NCI-H82 treated with DMSO at 0.1 percent for 48 hours (cell line): Measurements from ENCODE around the gene SPPL3.

Experiments used
- DNase-seq: peaks from one replicate; lab custom pipeline; 2025; ENCODE audit not compliant: unreplicated experiment; lab: John Stamatoyannopoulos, UW

Gene SPPL3

DNA sequence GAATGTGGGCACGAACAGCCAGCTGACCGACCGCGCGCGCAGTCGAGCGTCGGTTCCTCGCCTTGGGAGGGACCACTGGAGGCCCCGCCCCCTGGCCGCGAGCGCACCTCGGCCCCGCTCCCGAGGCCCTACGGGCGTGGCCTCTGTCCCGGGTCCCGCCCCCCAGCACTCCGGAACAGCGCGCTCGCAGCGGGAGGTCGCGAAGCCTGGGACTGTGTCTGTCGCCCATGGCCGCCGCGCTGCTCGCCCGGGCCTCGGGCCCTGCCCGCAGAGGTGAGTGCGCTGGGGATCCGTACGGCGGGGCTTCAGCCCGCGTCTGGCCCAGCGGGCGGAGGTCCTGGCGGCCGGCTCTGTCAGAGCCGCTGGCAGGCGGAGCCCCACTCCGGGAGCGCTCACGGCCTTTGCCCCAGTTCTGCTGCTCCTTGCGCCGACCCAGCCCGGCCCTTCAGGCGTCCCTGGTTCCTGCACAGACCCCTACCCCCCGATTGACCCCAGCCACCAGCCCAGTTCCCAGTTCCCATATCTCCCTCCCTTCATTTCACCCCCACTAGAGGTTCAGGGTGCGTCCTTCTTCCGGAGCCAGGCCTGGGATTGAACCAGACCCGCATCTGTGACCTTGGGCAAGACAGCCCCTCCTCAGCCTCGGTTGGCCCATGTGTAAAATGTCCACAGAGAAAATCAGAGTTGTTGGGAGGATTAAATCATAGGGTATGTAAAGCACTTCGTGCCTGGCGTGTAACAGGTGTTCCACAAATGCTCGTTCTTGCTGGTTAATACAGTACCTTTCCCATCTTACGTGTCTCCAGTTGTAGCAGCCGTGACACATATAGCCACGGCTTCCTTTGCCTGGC lies 178.3 kb downstream of the SPPL3 start, which contains the start of gene ACADS:
ACADS (plus strand) TSS at position 168 of the 851 bp plus-strand sequence; CDS start at position 228, 60 bp downstream.
- DNase-seq = peak; percentile 30

DNA sequence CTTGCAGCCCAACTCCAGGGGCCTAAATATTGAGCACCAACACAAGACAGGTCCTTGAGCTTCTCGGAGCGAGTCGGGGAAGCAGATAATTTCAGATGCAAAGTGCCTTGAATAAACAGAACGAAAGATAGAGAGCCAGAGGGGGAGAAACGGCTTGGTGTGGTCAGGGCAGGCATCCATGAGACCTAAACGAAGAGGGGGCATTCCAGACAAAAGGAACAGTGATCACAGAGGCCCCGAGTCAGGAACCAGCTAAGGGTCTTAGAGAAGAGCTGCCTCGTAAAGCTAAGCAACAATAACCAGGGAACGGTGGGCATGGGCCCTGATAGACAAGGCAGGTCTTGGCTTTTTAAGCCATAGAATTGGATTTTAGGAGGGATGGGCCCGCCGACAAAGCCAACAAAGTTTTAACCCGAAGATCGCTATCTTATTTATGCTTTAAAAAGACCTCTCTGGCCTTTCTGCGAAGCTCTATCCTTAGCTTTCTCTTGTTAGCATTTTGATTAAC lies 179.0 kb downstream of the SPPL3 start:
- no peak for DNase-seq

DNA sequence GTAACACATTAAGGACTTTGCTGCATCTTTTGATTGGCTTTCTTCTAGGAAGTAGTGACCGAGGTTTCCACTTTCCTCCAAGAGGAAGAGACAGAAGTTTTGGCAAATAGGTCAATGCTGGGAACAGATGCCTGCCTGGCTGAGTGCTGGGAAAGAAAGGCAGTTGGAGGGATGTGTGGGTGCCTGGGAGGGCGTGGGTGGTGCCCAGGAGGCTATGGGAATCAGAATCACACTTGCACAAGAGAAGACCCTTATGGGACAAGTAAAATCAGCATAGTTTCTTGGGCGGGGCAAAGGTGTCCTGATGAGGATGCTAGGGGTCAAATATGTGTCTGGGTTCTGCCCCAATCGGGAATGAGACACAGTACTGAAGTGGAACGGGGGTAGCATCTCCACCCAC lies 179.4 kb downstream of the SPPL3 start:
- DNase-seq = no peak

GRCh38 chr12:120722784-120723183 lies 181.4 kb downstream of the SPPL3 start:
- DNase-seq = no peak

DNA sequence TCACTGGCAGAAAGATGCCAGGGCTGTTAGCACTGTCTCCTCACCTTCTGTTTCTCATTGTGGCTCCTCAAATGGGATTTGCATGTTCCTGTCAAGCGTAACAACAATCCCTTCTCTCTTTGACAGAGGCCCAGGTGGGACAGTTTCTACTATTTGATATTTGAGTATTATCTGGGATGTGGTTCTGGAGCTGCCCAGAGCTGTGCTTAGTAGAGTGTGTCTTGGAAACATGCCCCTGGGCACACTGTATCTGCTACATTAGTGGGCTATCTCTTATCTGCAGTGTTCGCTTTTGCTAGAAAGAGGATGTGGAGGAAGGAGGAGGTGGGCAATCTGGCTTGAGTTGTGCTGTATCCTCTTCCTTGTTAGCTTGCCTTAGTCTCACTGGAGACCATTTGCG lies 182.3 kb downstream of the SPPL3 start:
- no peak for DNase-seq

DNA sequence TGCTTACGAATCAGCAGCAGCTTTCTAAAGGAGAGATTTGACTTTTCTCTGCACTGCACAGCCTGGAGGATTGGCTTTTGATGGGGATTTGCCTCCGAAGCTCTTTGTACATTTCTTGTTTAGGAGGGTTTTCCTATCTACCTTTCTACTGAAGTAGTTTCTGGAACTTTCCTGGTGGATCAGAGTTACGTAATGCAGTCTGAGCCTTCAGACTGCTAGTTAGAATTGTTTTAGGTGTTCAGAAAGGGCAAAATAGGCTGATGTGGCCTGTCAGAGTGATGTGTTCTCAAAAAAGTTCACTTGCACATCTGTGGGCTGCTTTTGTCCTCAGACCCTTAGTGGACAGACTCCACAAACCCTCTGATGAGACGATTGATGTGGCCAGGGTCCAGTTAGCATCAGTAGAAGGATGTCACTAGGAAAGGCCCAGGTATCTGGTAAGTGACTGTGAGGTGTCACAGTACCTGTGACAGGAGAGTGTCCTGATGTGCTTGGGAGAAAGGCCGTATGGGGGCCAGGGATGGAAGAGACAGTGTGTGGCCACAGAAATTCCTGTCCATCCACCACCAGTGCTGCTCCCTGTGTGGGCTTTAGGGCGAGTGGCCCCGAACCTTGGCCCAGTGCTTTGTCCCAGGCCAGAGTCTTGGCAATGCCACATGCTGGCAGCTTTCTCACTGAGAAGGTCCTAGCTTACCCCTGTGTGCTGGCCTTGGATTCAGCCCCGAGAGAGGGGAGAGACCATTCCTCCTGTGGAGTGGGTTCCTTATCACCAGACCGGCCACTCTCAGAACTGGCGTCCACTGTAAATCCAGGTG lies 183.0 kb downstream of the SPPL3 start:
- DNase-seq = no peak

DNA sequence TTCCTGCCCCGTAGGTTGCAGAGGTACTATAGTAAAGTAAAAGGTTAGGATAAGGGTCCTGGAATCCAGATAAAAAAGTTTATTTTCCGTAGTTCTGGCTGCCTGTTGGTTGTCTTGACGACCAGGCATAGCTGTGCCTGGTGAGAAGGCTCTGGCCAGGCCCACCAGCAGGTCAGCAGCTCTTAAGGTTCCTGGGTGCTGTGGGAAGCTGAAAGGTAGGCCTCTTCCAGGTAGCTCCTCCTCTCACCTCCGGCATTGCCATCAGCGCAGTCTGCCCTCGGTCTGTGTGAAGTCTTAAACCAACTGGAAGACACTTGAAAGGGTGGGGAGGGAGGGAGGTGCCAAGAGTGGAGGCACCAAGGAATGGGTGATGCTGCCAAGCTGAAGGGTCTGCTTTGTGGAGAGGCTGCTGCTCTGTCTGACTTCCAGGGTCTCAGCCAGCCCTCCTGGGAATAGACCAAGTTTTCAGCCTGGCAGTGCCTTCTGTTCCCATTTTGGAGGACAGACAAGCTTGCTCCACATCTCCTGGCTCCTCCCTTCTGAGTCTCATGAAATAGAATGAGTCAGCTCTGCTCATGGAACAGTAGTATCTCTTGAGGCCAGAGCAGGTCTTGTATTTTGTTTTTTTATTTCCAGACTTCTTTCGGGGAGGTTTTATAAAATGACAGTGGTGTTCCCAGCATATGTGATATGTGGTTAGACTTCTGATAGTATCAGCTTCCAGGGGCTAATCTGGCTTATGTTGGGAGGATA lies 183.7 kb downstream of the SPPL3 start:
- DNase-seq = no peak

DNA sequence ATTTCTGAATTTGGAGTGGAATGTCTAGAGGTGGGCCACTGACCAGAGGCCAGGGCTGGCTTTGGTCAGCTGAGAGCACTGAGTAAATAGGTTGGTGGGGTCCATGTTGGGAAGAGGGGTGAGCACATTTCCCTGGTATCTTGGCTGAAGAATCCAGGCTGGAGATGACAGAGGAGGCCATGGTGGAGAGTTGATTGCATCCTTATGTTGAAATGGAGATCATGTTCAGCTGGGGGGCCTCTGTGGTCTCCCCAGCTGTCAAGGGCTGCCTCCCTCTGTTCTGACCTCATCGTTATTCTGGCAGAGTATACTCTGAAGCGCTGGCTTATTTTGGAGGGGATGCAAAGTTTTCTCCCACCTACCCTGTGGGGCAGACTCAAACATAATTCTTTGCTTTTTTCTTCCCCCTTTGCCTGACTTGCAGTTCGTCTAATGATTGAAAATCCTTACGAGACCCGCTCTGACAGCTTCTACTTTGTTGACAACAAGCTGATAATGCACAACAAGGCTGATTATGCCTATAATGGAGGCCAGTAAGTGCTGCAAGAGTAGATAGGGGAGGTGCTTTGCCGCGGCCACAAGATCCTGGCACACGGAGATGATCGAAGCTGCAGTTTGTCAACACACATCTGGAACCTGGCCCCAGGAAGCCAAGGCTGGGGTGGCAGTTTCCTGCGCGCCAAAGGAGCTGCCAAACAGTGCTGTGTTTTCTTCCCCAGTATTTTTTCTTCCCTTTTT lies 184.5 kb downstream of the SPPL3 start:
- DNase-seq = no peak

GRCh38 chr12:120719072-120719471 lies 185.1 kb downstream of the SPPL3 start:
- DNase-seq = no peak

DNA sequence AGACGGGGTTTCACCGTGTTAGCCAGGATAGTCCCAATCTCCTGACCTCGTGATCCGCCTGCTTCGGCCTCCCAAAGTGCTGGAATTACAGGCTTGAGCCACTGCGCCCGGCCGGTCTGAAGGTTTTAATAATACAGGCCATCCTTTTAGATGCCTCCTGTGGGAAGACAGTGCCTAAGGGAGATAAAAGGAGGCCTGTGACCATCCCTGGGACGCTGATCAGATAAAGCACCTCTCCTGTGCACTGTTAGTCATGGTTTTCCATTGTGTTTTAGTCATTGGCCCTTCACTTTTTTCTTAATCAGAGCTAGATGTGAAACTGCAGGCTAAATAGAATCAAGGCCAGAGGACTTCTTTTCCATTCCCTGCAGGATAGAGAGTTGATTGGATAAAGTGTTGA lies 186.1 kb downstream of the SPPL3 start:
- DNase-seq = no peak

DNA sequence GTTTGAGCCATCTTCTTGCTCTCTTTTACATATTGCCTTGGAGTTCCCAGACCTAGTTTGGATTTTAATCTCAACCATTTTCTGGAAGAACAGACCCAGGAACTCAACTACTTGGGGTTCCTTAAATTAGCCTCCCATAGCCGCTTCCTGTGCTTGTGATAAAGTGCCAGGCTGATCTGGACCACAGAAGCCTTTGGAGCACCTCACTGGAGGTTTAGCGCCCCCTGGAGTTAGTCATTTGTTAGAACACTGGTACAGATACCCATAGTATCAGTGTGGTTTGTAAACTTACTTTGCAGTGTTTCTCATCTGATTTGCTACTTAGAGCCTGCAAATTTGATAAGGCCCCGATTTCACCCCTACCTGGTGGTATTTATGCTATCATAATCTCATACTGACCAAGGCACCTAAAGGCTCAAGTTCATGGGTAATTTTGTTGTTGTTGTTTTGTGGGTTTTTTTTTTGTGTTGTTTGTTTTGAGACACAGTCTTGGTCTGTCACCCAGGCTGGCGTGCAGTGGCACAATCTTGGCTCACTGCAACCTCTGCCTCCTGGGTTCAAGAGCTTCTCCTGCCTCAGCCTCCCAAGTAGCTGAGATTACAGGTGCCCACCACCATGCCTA lies 190.2 kb downstream of the SPPL3 start:
- peak; percentile 63 for DNase-seq

DNA sequence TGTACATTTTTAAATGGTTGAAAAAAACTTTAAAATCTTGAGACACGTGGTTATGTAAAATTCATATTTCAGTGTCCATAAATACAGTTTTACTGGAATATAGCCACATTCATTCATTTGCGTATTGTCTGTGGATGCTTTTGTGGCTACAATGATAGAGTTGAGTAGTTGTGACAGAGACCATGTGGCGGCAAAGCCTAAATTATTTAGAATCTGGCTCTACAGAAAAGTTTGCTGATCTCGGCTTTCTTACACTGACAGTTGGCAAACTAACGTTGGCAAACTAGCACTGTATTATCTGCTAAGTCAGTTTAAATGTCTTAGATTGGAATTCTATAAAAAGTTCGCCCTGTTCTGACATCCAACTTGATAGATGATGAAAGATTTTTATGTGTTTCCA lies 191.5 kb downstream of the SPPL3 start:
- no peak for DNase-seq
